Adipocyte (in vitro differentiated cells): ENCODE results near the gene PSMB11.
A peak's percentile ranks its signal among the peaks of the same experiment; 100 is the strongest.

ENCODE experiments used
- DNase-seq: peaks from one replicate; pipeline ENCODE4 v3.0.0-alpha.2; 2015; ENCODE audit warnings: low read depth
- H3K27me3 ChIP-seq: replicated peaks from 2 replicates; pipeline ENCODE4 v1.7.0; 2013; ENCODE audit warnings: mild to moderate bottlenecking, low read length, moderate library complexity; ENCODE audit not compliant: control insufficient read depth, insufficient read depth
- H3K36me3 ChIP-seq: 2 replicates; pipeline ENCODE4 v1.7.0; 2013; ENCODE audit warnings: low read length, mild to moderate bottlenecking, moderate library complexity; ENCODE audit not compliant: control insufficient read depth, insufficient read depth, severe bottlenecking
- H3K4me1 ChIP-seq: 2 replicates; pipeline ENCODE4 v1.7.0; 2013; ENCODE audit warnings: mild to moderate bottlenecking, low read length, moderate library complexity; ENCODE audit not compliant: control insufficient read depth, insufficient read depth
- H3K4me3 ChIP-seq: 2 replicates; pipeline ENCODE4 v1.7.0; 2013; ENCODE audit warnings: mild to moderate bottlenecking, low read length, moderate library complexity
- H3K9ac ChIP-seq: 2 replicates; pipeline ENCODE4 v1.7.0; 2013; ENCODE audit warnings: mild to moderate bottlenecking, low read length, moderate library complexity
- H3K9me3 ChIP-seq: 2 replicates; pipeline ENCODE4 v1.7.0; 2013; ENCODE audit warnings: mild to moderate bottlenecking, low read length, moderate library complexity; ENCODE audit not compliant: control insufficient read depth

PSMB11 gene

DNA sequence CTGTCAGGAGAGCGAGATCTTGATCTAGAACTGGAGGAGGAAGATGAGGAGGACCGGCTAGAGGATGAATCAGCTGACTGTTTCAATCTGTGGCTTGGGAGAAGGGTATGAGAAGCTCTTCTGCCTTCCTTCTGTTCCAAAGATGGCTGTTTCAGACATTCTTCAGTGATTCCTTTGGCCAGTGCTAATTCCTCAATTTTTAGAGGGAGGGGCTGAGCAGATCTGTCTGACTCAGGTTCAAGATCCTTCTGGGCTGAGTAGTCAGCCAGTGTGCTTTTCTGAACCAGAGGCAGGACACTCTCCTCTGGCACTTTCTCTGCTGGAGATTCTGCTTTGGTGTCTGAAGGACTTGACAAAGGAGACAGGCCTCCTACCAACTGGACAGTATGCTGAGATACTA is 37.7 kb downstream of the PSMB11 start:
- Histone ChIP-seq H3K36me3 (peaks cover 82% of the 10 kb centered on the region), H3K27me3 (no peaks in the 10 kb centered on the region), H3K4me3 (peak overlapping the region; percentile 23), H3K4me1 (peaks cover 69% of the 10 kb centered on the region), H3K9me3 (no peaks in the 10 kb centered on the region), H3K9ac (peak overlapping the region; percentile 78)
- DNase-seq, result peak; percentile 28

DNA sequence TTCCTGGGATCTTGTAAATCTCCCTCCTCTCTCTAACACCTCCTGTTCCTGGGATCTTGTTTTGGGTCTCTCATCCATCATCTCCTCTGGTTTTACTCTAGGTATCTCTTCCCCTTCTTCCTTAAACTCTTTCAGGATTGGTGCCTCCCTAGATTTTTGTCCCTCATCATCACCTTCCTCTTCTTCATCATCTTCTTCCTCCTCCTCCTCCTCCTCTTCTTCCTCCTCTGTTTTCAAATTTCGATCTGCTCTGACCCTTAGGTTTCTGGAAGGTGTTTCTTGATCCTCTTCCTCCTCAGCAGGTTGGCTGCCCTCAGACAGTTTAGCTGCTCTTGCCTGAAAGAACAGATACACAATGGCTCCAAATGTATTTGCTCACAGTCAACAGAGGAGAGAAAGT is 38.5 kb downstream of the PSMB11 start:
- Histone ChIP-seq H3K4me1 (peaks cover 71% of the 10 kb centered on the region), H3K27me3 (no peaks in the 10 kb centered on the region), H3K9ac (peak overlapping the region; percentile 78), H3K36me3 (peaks cover 82% of the 10 kb centered on the region), H3K9me3 (no peaks in the 10 kb centered on the region), H3K4me3 (no peak overlapping the region)
- no peak for DNase-seq

DNA sequence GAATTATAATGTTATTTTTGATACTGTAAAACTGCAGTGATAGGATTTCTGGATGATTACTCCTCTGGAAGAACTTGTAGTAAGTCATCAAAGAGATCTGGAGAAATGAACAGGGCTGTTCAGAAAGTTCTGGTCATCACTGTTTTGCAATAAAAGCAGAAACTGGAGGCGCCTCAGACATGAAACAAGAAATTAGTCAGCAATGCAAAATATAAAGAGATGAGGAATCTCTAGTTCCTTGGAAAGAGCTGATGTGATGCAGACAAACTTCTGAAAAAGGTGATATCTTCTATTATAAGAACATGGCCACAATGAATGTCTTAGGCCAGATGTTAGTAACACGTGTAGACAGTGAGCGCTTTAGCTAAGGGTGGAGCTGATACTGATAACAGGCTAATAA is 43.4 kb downstream of the PSMB11 start:
- no peak for DNase-seq
- no peaks in the 10 kb centered on the region for H3K27me3 ChIP-seq
- no peaks in the 10 kb centered on the region for H3K9me3 ChIP-seq
- peak overlapping the region; percentile 51 for H3K9ac ChIP-seq
- peaks cover 87% of the 10 kb centered on the region for H3K36me3 ChIP-seq
- no peak overlapping the region for H3K4me3 ChIP-seq
- H3K4me1 ChIP-seq, result peaks cover 35% of the 10 kb centered on the region

DNA sequence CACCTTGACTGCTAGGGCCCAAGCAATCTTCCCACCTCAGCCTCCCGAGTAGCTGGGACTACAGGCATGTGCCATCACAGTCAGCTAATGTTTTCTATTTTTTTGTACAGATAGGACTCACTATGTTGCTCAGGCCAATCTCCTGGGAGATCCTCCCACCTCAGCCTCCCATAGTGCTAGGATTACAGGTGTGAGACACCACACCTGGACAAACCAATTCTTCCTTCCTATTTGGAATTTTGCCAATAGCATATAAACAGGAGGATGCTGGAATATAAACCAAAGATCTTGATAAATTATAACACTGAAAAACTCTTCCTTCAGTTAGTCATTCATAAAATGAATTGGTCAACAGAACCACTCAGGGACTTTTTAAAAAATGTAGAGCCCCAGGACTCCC is 44.6 kb downstream of the PSMB11 start:
- Histone ChIP-seq H3K27me3 (no peaks in the 10 kb centered on the region), H3K4me1 (peaks cover 26% of the 10 kb centered on the region), H3K36me3 (peaks cover 85% of the 10 kb centered on the region), H3K4me3 (no peak overlapping the region), H3K9me3 (no peaks in the 10 kb centered on the region), H3K9ac (no peak overlapping the region)
- no peak for DNase-seq

DNA sequence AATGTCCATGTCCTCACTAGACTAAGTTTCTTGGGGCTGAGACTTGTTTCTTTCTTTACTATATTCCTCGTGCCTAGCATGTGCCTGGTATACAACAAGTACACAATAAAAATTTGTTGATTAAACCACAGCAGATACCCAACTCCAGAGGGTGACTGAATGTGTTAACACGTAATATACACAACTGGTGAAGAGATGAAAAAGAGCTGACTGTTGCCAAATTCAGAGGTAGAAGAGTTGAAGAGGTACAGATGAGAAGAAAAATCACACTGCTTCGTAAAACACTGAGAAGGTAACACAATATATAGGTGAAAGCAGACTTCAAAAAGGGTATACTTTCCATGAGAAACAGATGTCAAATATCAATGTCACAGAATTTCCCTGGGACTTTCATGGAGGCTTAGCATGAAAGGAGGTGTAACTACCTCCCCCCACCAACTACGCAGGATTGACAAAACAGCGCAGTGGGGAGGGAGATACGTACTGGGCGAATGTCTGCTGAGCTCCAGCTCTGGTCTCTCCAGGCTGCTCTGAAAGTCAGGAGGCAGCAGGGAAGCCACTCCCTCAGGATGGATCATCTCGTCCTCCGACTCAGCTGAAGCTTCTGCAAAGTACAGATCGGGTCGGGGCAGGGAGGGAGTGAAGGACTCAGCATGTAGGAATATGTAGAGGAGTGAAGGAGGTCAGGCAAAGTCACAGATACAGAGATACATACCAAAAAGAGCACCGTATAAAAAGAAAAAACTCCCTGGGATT is 47.7 kb downstream of the PSMB11 start:
- peaks cover 82% of the 10 kb centered on the region for H3K36me3 ChIP-seq
- peaks cover 35% of the 10 kb centered on the region for H3K4me1 ChIP-seq
- no peaks in the 10 kb centered on the region for H3K9me3 ChIP-seq
- H3K27me3 ChIP-seq, result no peaks in the 10 kb centered on the region
- no peak overlapping the region for H3K9ac ChIP-seq
- H3K4me3 ChIP-seq, result no peak overlapping the region
- no peak for DNase-seq

DNA sequence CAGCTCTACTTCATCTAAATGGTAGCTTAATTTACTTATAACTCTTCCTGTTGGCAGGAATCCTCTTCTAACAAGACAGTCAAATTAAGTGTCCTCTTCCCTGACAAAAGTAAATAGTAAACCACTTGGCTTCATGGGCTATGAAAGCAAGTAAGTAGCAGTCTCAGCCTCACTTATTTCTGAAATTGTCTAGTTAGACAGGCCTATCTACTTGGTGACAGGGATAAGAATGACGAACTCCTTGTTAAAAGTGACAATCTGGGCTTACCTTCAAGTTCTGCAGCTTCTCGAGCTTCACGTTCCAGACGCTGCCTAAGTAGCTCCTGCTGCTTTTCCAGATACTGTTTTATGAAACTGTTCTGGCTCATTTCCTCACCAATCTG is 48.2 kb downstream of the PSMB11 start:
- peaks cover 77% of the 10 kb centered on the region for H3K36me3 ChIP-seq
- H3K9me3 ChIP-seq, result no peaks in the 10 kb centered on the region
- no peak for DNase-seq

DNA sequence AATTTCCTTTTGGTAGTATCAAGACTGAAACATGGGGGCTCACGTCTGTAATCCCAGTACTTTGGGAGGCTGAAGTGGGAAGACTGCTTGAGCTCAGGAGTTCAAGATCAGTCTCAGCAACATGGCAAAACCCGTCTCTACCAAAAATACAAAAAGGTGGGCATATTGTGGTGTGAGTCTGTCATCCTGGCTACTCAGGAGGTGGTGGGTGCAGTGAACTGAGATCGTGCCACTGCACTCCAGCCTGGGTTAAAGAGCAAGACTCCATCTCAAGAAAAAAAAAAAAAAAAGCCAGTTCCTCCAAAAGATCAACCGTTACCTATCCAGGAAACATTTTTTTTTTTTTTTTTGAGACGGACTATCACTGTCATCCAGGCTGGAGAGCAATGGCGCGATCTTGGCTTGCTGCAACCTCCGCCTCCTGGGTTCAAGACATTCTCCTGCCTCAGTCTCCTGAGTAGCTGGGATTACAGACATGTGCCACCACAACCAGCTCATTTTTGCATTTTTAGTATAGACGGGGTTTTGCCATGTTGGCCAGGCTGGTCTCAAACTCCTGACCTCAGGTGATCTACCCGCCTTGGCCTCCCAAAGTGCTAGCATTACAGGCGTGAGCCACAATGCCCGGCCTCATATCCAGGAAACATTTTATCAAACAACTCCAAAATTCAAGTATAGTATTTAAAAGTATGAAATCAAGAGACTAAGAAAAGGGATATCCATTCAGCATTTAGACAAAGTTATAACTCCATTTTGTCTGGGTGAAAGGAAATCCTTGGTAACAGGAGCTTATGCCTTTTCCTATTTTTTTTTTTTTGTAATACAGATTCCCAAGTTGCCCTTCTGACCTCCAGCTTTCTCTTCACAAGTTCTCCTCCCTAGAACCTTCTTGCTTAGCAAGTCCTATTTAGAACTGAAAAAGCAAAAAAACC is 49.5 kb downstream of the PSMB11 start:
- DNase-seq, result no peak
- peaks cover 64% of the 10 kb centered on the region for H3K36me3 ChIP-seq
- no peaks in the 10 kb centered on the region for H3K9me3 ChIP-seq
- no peaks in the 10 kb centered on the region for H3K27me3 ChIP-seq
- H3K4me3 ChIP-seq, result no peak overlapping the region
- no peak overlapping the region for H3K9ac ChIP-seq
- peaks cover 21% of the 10 kb centered on the region for H3K4me1 ChIP-seq

More for the DNA sequence above, 48.2 kb downstream of the PSMB11 start:
- Histone ChIP-seq H3K4me1 (peaks cover 30% of the 10 kb centered on the region), H3K4me3 (no peak overlapping the region), H3K27me3 (no peaks in the 10 kb centered on the region), H3K9ac (peak overlapping the region; percentile 1)

DNA sequence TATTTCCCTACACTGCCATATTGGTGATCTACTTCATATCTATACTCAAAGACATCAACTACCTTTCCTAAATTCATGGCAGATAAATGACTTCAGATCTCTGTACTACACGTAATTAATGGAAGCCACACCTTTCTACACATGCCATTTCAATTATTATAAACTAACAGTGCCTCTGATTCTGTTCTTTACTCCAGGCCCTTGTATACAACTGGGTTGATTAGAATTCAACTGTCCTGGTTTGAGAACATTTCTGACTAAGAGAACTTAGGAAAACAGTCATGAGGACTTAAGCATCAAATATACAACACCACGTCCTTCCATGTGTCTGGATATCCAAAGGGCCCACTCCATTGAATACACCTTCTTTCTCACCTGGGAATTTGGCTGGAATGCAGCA is 51.1 kb downstream of the PSMB11 start:
- Histone ChIP-seq H3K9ac (peak overlapping the region; percentile 99), H3K9me3 (no peaks in the 10 kb centered on the region), H3K4me3 (peak overlapping the region; percentile 86), H3K27me3 (no peaks in the 10 kb centered on the region), H3K36me3 (peaks cover 55% of the 10 kb centered on the region), H3K4me1 (peaks cover 37% of the 10 kb centered on the region)
- no peak for DNase-seq

DNA sequence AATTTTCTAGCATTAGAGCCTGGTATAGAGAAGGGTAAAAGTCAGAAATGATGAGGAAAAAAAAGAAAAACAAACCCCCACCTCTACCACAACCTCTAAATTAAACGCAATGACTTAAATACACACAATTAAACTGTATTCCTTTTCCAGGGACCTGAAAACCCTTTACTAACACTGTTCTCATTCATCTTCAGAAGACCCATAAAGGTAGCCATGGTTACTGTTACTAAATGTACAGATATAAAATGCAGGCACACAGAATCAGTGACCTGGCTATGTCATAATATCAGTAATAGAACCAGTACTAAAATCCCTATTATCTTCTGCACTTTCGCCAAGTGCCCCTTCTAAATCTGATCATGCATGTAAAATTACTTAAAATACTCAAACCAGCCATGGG is 51.5 kb downstream of the PSMB11 start:
- H3K27me3 ChIP-seq, result no peaks in the 10 kb centered on the region
- no peak for DNase-seq
- H3K4me1 ChIP-seq, result peaks cover 41% of the 10 kb centered on the region
- H3K4me3 ChIP-seq, result peak overlapping the region; percentile 86
- peak overlapping the region; percentile 99 for H3K9ac ChIP-seq
- no peaks in the 10 kb centered on the region for H3K9me3 ChIP-seq
- peaks cover 55% of the 10 kb centered on the region for H3K36me3 ChIP-seq
